ENCODE measurements around the gene PCBP4.
"Not testable (repeated sequence)": the region's sequence is repeated elsewhere in the genome, so short reads cannot be mapped to it uniquely, and the experiment has no call there.

Gene PCBP4

DNA sequence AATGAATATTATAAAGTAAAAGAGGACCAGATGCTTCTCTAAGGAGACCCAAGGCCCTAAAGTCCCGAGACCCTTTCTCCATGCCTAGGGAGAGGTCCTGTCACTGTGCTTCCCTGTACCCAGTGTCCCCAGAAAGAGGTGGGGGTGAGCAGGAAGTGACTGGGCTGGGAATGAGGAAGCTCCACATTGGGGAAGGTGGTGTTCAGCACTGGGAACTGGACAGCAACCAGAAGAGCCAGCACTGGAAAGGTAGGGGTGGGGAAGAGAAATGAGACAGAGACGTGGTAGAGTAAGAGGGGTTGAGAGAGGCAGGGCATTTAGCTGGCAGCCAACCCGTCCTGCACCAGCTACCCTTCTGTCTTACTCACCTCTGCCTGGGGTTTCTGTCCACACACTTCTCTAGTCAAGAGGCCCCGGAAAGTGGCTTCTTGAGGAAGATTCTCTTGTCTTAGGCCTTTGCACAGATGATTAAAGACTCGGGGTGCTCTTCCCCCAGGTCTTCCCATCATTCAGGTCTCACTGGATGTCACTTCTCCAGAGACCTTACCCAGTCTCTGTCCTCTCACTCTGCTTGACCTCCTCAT, 37.7 kb downstream of the PCBP4 start:
- no peak overlapping the region for H3K4me3 Mint-ChIP-seq
- no peaks in the 10 kb centered on the region for H3K4me1 Mint-ChIP-seq (ENCODE audit: low read depth)
- DNase-seq (ENCODE audit: low spot score), result no peak
- H3K36me3 Mint-ChIP-seq (ENCODE audit: low read depth), result peaks cover 8% of the 10 kb centered on the region
- H3K9me3 Mint-ChIP-seq, result no peaks in the 10 kb centered on the region
- H3K27me3 Mint-ChIP-seq (ENCODE audit: low read depth), result no peaks in the 10 kb centered on the region
- no peak overlapping the region for H3K27ac Mint-ChIP-seq

DNA sequence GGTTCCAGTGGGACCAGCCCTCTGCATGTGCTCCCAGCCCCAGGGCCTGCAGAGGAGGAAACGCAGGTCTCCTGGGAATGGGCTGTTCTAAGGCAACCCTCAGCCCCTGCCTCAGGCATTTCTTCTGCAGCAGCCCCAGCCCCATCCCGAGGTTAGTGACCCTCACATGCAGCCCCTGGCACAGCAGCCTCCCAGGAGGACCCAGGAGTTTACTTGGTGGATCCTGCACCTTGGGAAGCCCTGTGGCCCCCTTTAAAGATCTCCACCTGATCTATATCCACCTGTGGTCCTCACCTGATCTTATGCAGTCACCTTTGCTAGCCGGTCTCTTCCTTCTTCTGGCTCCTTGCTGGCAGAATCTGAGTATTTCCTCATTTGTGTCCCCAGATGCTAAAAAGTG, 38.3 kb downstream of the PCBP4 start:
- not testable (repeated sequence) for H3K27ac Mint-ChIP-seq; H3K9me3 Mint-ChIP-seq; H3K4me1 Mint-ChIP-seq (ENCODE audit: low read depth); H3K36me3 Mint-ChIP-seq (ENCODE audit: low read depth); H3K4me3 Mint-ChIP-seq; DNase-seq (ENCODE audit: low spot score); H3K27me3 Mint-ChIP-seq (ENCODE audit: low read depth)

DNA sequence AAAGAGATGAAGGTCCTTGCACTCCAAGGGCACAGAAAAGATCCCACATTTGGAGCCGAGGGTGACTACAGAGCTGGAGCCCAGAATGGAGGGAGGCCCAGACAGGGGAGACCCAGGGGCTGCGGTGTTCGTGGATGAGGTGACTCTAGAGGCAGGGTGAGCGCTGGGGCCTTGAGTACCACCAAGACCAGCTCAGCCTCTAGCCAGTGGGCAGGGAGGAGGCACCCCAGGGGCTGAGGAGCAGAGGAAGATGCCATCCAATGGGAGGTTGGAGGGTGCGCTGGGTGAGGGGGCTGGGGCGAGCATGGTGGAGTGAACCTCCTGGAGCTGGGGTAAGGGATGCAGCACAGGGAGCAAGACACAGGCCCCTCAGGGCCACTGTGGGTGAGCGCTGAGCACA, 38.8 kb downstream of the PCBP4 start:
- no peak overlapping the region for H3K4me3 Mint-ChIP-seq
- no peaks in the 10 kb centered on the region for H3K9me3 Mint-ChIP-seq
- no peaks in the 10 kb centered on the region for H3K27me3 Mint-ChIP-seq (ENCODE audit: low read depth)
- no peaks in the 10 kb centered on the region for H3K4me1 Mint-ChIP-seq (ENCODE audit: low read depth)
- no peak overlapping the region for H3K27ac Mint-ChIP-seq
- DNase-seq (ENCODE audit: low spot score), result no peak
- peaks cover 3% of the 10 kb centered on the region for H3K36me3 Mint-ChIP-seq (ENCODE audit: low read depth)

DNA sequence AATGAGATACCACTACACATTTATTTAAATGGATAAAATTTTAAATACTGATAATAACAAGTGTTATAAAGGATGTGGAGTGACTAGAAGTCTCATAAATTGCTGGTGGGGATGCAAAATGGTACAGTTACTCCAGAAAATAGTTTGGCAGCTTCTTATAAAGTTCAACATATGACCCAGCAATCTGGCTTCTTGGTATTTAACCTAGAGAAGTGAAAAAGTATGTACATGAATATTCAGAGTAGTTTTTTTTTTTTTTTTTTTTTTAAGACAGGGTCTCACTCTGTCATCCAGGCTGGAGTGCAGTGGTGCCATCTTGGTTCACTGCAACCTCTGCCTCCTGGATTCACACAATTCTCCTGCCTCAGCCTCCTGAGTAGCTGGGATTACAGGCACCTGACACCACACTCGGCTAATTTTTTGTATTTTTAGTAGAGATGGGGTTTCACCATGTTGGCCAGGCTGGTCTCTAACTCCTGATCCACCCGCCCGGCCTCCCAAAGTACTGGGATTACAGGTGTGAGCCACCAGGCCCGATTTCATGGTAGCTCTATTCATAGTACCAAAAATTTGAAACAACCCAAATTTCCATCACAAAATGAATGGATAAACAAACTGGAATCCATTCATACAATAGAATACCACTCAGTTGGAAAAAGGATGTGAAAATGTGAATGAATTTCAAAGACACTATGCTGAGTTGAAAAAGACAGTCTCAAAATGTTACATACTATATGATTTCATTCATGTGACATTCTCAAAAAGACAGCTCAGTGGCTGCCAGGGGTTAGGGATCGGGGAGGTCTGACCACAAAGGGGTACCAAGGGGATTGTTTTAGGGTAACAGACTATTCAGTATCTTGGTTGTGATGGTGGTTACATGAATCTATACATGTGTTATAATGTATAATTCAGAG, 39.9 kb downstream of the PCBP4 start:
- H3K27ac Mint-ChIP-seq, result no peak overlapping the region
- no peaks in the 10 kb centered on the region for H3K9me3 Mint-ChIP-seq
- no peaks in the 10 kb centered on the region for H3K36me3 Mint-ChIP-seq (ENCODE audit: low read depth)
- H3K4me3 Mint-ChIP-seq, result no peak overlapping the region
- no peak for DNase-seq (ENCODE audit: low spot score)
- H3K27me3 Mint-ChIP-seq (ENCODE audit: low read depth), result peaks cover under 1% of the 10 kb centered on the region
- H3K4me1 Mint-ChIP-seq (ENCODE audit: low read depth), result no peaks in the 10 kb centered on the region

- Mint-ChIP-seq H3K9me3 (no peaks in the 10 kb centered on the region), H3K27ac (no peak overlapping the region), H3K27me3 (ENCODE audit: low read depth) (peaks cover 21% of the 10 kb centered on the region), H3K36me3 (ENCODE audit: low read depth) (no peaks in the 10 kb centered on the region), H3K4me3 (no peak overlapping the region), H3K4me1 (ENCODE audit: low read depth) (no peaks in the 10 kb centered on the region)
- no peak for DNase-seq (ENCODE audit: low spot score)
Observed at GRCh38 chr3:51921081-51921578, 46.1 kb downstream of the PCBP4 start.

- Mint-ChIP-seq H3K4me3 (no peak overlapping the region), H3K4me1 (ENCODE audit: low read depth) (no peaks in the 10 kb centered on the region), H3K9me3 (no peaks in the 10 kb centered on the region), H3K27ac (no peak overlapping the region), H3K27me3 (ENCODE audit: low read depth) (peaks cover 23% of the 10 kb centered on the region), H3K36me3 (ENCODE audit: low read depth) (no peaks in the 10 kb centered on the region)
- DNase-seq (ENCODE audit: low spot score), result no peak
Observed at GRCh38 chr3:51916418-51916817, 50.8 kb downstream of the PCBP4 start.

DNA sequence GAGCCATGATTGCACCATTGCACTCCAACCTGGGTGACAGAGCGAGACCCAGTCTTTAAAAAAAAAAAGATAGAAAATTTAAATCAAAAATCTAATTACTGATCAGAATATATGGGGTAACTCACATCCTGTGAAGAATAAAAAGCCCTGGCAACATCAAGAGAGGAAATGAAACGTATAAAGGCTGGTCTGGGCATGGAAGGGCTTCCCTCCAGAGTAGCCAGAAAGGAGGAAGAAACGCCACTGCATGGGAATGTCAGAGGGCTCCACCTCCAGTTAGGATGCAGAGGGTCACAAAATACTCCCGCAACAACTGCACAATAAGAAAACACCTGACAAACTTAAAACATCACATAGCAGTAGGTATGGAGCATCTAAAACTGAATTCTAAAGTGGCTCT, 59.2 kb downstream of the PCBP4 start:
- Mint-ChIP-seq H3K27ac (no peak overlapping the region), H3K4me1 (ENCODE audit: low read depth) (no peaks in the 10 kb centered on the region), H3K9me3 (peaks cover 4% of the 10 kb centered on the region), H3K27me3 (ENCODE audit: low read depth) (peaks cover 3% of the 10 kb centered on the region), H3K36me3 (ENCODE audit: low read depth) (no peaks in the 10 kb centered on the region), H3K4me3 (no peak overlapping the region)
- DNase-seq (ENCODE audit: low spot score), result no peak
